ENCODE data around the gene SLU7. TPM values are rescaled to one million over a fixed set of nuclear protein-coding genes. Genes with fewer than 3 reads are reported as not detected.

The SLU7 gene
- total RNA-seq (ENCODE audit: insufficient read depth, low replicate concordance): 26.2 TPM

DNA sequence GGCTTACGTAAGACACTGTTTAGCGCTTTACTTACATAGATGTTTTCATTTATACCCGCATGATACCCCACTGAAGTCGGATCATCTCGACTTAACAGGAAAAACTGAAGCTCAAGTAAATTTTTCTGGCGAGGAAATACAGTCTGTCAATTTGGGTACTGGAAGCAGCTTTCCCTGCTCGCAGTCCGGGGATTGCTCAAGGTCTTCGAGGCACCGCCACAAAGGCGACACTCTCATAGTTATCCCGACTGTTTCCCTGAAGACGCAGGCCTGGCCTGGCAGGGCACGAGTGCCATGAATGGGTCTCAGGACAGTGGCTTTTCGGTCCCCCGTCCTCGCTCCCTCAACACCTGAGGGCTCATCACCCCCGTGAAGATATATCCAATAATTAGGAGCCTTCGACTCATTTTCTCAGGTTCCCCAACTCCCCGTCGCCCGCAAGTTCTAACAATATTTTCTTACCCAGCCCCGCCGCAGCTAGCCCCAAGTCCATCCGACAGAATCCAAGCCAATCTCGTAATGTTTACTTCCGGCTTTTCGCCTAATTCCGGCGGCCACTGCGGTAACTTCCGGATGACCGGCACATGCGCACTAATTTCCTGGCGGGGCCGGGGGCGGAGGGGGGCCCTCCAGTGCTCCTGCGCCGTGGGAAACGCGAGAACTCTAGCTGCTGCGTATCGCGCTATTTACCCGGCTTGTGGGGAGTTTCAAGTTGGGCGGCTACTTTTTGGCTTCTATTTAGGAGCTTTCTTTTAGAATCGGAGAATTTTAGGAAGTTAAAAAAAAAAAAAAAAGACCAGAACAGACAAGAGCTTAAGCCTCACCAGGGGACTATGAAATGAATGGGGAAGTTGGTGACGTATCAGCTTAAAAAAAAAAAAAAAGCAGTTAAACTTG is at the start of gene SLU7:
SLU7 (minus strand) TSS at position 521 of the 897 bp plus-strand sequence. CDS start 3,787 bp downstream, outside the sequence.
- DNase-seq (ENCODE audit: low spot score): peak; percentile 98

- no peak for DNase-seq (ENCODE audit: low spot score)
These were observed 49.6 kb upstream of the SLU7 start for GRCh38 chr5:160468363-160468975.

DNA sequence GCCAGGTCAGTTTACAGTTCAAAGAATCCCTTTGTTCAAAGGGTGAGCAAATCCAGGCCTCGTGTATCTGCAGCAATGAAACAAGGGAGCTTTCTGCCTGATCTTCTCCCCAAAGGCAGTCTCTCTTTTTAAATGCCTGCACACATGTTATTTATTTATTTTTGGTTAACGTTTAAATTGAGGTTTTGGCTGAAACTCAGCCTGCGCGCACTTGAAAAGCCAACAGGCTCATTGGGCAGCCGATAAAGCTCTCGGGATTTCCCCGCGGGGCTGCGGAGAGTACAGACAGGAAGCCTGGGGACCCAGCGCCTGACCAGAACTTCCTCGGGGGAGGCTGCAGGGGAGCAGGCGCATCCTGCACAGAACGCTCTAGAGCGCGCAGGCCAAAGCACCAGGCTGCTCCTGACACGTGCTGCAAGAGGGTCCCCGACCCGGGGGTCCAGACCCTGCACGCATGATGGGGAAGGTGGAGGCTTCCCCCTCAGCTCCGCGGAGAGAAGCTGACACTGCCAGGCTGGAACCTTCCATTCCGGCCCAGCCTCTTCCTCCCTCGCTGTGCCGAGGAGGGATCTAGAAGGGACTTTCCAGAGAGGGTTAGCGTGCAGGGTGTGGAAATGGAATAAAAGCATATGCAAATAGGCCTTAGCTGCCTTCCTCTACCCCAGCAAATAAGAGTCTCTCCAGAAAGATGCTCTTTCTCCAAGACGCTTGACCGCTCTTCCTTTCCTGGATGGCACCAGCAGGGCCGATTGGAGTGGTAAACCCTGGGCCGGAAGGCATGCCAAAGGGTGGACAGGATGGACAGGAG is 48.9 kb upstream of the SLU7 start:
- DNase-seq (ENCODE audit: low spot score): peak; percentile 89

GRCh38 chr5:160466889-160467554 is 48.1 kb upstream of the SLU7 start:
- DNase-seq (ENCODE audit: low spot score): peak; percentile 83

DNA sequence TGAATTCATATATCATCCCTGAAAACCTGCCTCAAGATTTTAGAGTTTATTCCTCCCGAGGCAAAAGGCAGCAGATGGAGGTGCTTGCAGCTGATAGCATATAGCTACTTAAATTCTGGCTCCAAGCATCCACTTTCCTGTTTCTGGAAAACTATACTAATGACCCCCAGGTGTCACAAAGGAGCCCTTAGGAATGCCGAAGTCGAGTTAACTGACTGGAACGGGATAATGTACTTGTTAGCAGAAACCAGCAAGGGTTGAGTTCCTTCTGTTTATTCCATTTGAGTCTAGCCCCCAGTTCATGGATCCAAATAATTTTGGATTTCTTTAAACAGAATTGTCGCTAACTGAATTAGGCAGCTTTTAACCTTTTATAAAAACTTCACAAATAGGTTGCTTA is 47.2 kb upstream of the SLU7 start:
- no peak for DNase-seq (ENCODE audit: low spot score)

- DNase-seq (ENCODE audit: low spot score): no peak
These were observed 45.6 kb upstream of the SLU7 start for GRCh38 chr5:160464466-160464797.

DNA sequence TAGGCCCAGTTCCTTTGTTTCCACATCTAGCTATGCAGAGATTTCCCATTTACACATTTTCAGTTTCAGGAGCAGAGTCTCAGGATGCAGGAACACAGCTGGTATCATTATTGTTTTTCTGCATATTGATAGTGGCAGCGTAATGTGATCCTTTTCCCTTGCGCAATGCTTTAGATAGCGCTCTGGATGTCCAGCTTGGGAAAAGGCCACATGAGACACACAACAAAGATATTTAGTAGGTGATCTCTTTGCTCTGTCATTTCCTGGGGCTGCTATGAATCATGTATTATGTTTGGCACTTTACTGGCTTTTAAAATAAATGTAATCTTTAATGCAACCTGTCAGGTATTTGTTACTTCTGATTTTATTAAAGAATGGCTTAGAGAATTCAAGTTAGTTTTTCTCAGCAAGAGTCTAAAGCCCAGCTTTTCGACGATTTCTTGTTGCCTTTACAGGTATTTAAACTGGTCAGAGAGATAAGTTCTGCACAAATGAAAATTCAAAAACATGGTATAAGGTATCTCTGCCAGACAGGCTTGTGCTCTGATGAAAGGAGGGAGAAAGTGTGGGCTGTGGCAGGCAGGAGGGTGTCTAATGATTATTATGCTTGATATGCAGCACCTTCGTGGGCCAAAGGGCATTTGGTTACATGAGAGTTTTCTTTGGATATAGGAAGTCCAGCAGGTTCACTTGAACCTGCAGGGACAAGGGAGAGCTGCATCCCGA is 45.0 kb upstream of the SLU7 start:
- no peak for DNase-seq (ENCODE audit: low spot score)

DNA sequence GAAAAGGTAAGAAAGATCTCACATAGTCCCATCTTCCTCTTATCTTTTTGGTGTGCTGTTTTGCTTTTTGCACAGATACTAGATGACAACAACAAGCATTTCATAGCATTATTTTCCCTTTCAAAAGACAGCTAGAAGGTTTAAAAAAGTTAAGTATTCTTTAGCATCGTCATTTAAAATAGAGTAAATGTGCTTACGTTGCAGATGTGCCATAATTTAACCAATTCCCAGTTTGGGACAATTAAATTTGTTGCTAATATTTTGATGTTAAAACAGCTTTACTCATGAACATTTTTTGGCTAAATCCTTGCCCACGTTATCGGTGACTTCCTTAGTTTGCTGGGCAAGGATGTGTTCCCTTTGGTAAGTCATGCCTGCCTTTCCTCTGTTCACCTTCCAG is 44.3 kb upstream of the SLU7 start:
- DNase-seq (ENCODE audit: low spot score): no peak

- no peak for DNase-seq (ENCODE audit: low spot score)
These were observed 43.3 kb upstream of the SLU7 start for GRCh38 chr5:160462167-160462566.

DNA sequence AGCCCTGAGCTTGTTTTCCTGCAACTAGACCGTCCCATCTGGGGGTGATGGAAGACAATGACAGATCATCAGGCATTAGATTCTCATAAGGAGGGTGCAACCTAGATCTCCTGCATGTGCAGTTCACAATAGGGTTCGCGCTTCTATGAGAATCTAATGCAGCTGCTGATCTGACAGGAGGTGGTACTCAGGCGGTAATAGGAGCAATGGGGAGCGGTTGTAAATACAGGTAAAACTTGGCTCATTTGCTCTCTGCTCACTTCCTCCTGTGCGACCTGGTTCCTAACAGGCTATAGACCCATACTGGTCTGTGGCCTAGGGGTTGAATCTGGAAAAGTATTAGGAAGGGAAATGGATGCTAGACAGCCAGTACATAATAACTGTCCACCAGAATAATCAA is 42.5 kb upstream of the SLU7 start:
- no peak for DNase-seq (ENCODE audit: low spot score)

DNA sequence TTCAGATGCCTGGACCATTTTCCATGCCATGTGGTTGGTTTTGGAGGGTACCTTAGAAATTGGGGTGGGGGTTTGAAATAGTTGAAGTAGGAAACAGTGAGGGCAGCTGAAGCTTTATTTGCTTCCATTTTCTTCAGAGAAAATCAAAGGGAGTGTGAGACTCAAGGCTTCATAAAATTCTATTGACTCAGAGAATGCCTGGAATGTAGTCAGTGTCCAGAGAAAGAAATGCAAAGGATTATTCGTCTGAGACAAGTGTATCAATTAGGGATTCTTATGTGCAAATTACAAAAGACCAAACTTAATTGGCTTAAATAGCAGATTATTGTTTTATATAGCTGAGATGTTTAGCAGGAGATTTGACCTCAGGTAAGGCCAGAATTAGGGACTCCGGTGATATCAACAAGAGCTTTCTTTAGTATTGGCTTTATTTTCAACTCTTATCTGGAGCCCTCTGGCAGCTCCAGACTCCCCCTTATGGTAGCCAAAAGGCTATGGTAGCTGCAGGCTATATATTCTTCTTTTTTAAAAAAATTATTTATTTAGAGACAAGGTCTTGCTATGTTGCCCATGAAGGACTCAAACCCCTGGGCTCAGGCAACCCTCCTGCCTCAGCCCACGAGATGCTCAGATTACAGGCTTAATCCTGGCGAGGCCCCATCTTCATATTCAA is 41.6 kb upstream of the SLU7 start:
- no peak for DNase-seq (ENCODE audit: low spot score)

- no peak for DNase-seq (ENCODE audit: low spot score)
These were observed 40.2 kb upstream of the SLU7 start for GRCh38 chr5:160458806-160459800.

DNA sequence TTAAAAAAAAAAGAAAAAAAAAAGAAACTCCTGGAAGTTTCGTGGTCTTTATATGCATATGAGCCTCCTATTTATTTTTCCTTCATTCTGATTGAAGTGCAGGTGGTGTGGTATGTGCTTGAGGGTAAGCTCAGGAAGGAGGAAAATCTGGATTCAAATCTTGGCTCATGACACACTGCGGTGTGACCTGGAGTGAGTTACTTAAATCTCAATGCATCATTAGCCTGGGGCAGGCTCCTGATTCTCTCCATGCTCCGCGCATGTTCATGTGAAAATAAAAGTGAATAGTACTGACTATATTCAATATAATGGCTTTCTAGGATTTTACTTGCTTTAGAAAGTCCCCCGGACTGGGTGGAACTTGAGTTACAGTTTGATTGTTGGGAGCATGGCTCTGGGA is 38.4 kb upstream of the SLU7 start:
- DNase-seq (ENCODE audit: low spot score): no peak

GRCh38 chr5:160456480-160457177 is 37.7 kb upstream of the SLU7 start:
- DNase-seq (ENCODE audit: low spot score): no peak

DNA sequence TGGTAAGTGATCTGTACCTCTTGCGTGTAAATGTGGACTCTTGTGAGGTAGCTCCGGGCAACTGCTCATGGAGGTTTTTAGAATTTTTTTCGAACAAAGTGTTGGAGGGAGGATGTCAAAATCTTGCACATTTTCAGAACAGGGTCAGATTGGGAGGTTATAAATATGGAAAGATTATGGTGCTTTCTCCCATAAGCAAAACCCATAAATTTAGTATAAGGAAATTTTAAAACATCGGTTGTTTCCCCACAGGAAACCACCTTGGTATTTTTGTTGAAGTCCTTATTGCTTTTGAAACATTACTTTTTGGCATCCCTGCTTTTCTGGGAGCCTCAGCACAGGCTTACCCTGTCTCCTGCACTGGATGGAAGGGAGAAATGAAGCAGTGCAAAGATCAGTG is 36.7 kb upstream of the SLU7 start:
- no peak for DNase-seq (ENCODE audit: low spot score)

DNA sequence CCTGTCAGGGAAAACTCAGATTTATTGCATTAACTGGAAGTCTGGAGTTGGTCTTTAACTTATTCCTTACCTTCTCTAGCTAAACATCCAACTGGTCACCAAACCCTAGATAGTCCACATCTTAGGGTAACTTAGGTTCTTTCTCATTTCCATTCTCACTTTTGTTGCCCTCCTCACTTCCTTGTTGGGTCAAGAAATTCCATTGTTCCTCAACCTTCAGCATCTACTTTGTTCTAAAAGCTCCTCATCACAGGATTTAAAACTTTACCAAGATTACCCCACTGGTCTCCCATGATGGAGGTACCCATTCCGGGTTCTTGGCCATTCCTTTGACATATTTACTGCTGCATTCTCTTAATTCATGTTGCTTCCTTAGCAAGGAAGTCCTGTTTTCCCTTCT is 34.9 kb upstream of the SLU7 start:
- DNase-seq (ENCODE audit: low spot score): no peak

GRCh38 chr5:160452795-160453194 is 33.9 kb upstream of the SLU7 start:
- DNase-seq (ENCODE audit: low spot score): no peak

GRCh38 chr5:160452036-160452435 is 33.2 kb upstream of the SLU7 start:
- no peak for DNase-seq (ENCODE audit: low spot score)

GRCh38 chr5:160451281-160451680 is 32.4 kb upstream of the SLU7 start:
- no peak for DNase-seq (ENCODE audit: low spot score)

Measured in umbilical cord (tissue), 2 donors.